SK-N-SH (cell line): ENCODE data around the gene SLBP.

Source experiments
- CTCF ChIP-seq: fragments of 200-600 bp; sonication (generic); IDR thresholded peaks from 2 replicates; pipeline ENCODE4 v1.6.1; 2017; ENCODE audit warnings: antibody characterized with exemption, mild to moderate bottlenecking, moderate library complexity
- EP300 ChIP-seq, 2 experiments: IDR thresholded peaks; 2 replicates each; pipeline versions ENCODE4 v1.4.0 to v1.6.1; 2012; ENCODE audit warnings: borderline replicate concordance in 1 of 2, low read depth in 1 of 2, low read length in 1 of 2
- FOXJ3 ChIP-seq: sonication (generic); formaldehyde crosslinking; IDR thresholded peaks from 2 replicates; pipeline ENCODE4 v1.5.1; 2020; ENCODE audit warnings: mild to moderate bottlenecking, missing genetic modification reagents
- MXI1 ChIP-seq: IDR thresholded peaks from 2 replicates; pipeline ENCODE4 v1.6.1; 2012; ENCODE audit warnings: mild to moderate bottlenecking, low read depth, low read length, improper control_type of control experiment
- RFX5 ChIP-seq: IDR thresholded peaks from 2 replicates; pipeline ENCODE4 v1.6.1; 2012; ENCODE audit warnings: mild to moderate bottlenecking, improper control_type of control experiment, low read length
- SIN3A ChIP-seq: IDR thresholded peaks from 2 replicates; pipeline ENCODE4 v1.6.1; 2012; ENCODE audit warnings: low read depth, mild to moderate bottlenecking, low read length, moderate library complexity, borderline replicate concordance
- TAF1 ChIP-seq: IDR thresholded peaks from 2 replicates; pipeline ENCODE4 v1.6.1; 2012; ENCODE audit warnings: low read depth, mild to moderate bottlenecking, low read length, moderate library complexity, borderline replicate concordance

GRCh38 chr4:1685235-1686150 lies 26.6 kb downstream of the SLBP start:
- no peak for TF ChIP-seq EP300 (IDR thresholded peaks at IDR 0.05; ENCODE audit: borderline replicate concordance in 1 of 2, low read depth in 1 of 2, low read length in 1 of 2)
- TF ChIP-seq FOXJ3 (CRISPR knock-in tag): no peak
- no peak for TF ChIP-seq MXI1
- no peak for TF ChIP-seq CTCF
- TF ChIP-seq SIN3A: no peak
- no peak for TF ChIP-seq TAF1
- no peak for TF ChIP-seq RFX5
